K562 (cell line): Measurements from ENCODE around the gene LSM14B. TPM values are rescaled to one million over a fixed set of nuclear protein-coding genes. Genes with fewer than 3 reads are reported as not detected.

Experiments
- CREB1 ChIP-seq, 2 experiments: sonication (generic) in 1 of 2; formaldehyde crosslinking in 1 of 2; IDR thresholded peaks; 2 replicates each; pipeline versions ENCODE4 v1.6.1 to v1.8.0; 2012 to 2022; ENCODE audit warnings: inconsistent platforms in 1 of 2, mild to moderate bottlenecking in 1 of 2, missing genetic modification reagents in 1 of 2, moderate library complexity in 1 of 2
- CREM ChIP-seq: IDR thresholded peaks from 2 replicates; pipeline ENCODE4 v1.6.1; 2014; ENCODE audit warnings: antibody characterized with exemption, low read depth
- PURB ChIP-seq: sonication (generic); formaldehyde crosslinking; IDR thresholded peaks from 2 replicates; pipeline ENCODE4 v1.9.0; 2021; ENCODE audit warnings: low read depth, mild to moderate bottlenecking, missing genetic modification reagents
- SLC30A9 ChIP-seq: fragments of 250-450 bp; sonication (Bioruptor Pico); IDR thresholded peaks from 2 replicates; pipeline ENCODE4 v1.8.0; 2022; ENCODE audit warnings: mild to moderate bottlenecking, moderate library complexity
- SMC3 ChIP-seq: conservative IDR thresholded peaks from 2 replicates; pipeline ENCODE4 v1.6.1; 2011; ENCODE audit warnings: low read depth, low read length, improper control_type of control experiment; ENCODE audit not compliant: insufficient read depth
- ZNF398 ChIP-seq: fragments of 250-450 bp; sonication (Bioruptor Pico); IDR thresholded peaks from 2 replicates; pipeline ENCODE4 v1.8.0; 2021; ENCODE audit warnings: moderate library complexity, mild to moderate bottlenecking, inconsistent platforms
- polyA plus RNA-seq, 8 experiments: library from polyadenylated mRNA; depleted of rRNA in 4 of 8; stranded (reverse) in 5 of 8; unstranded in 3 of 8; fragments of >200 nt; fragmentation: Nextera tagmentation in 2 of 8; fragmentation: Illumina TruSeq in 1 of 8; extraction: Ambion mirVana in 2 of 8; extraction: Trizol in 1 of 8; gene quantifications; 2 replicates each; pipeline versions ENCODE4 v1.2.1 to v1.2.3, GENCODE V29; 2011 to 2014; ENCODE audit warnings: inconsistent platforms in 1 of 8, missing spikeins in 1 of 8
- total RNA-seq, 7 experiments: library from RNA; depleted of rRNA in 6 of 7; stranded (reverse); fragments of >200 nt in 6 of 7; fragmentation: Illumina TruSeq in 2 of 7; extraction: Trizol in 2 of 7; gene quantifications; 2 replicates each; pipeline versions ENCODE4 v1.2.1 to v1.2.3, GENCODE V29; 2011 to 2021; ENCODE audit warnings: low replicate concordance in 1 of 7
- TF ChIP-seq, protein P1 (sequence below): sonication (generic); formaldehyde crosslinking; IDR thresholded peaks from 2 replicates; pipeline ENCODE4 v1.8.1; 2023; ENCODE audit warnings: mild to moderate bottlenecking, missing genetic modification reagents

Gene LSM14B
- total and polyA plus RNA-seq, 9 of the 15 experiments (the other 6 are each of a cell fraction or from before 2014, with no cell fraction given): 0.66 to 36.0 (median 20.2) TPM

GRCh38 chr20:62160253-62160652 is 38.0 kb downstream of the LSM14B start (continued):
- TF ChIP-seq ZNF398 (CRISPR knock-in tag): no peak
- TF ChIP-seq CREB1 (IDR thresholded peaks at IDR 0.05): no peak
- no peak for TF ChIP-seq CREB1 (CRISPR knock-in tag; IDR thresholded peaks at IDR 0.05)
- no peak for TF ChIP-seq PURB
- no peak for TF ChIP-seq SLC30A9
- no peak for TF ChIP-seq SMC3
- TF ChIP-seq, protein P1, sequence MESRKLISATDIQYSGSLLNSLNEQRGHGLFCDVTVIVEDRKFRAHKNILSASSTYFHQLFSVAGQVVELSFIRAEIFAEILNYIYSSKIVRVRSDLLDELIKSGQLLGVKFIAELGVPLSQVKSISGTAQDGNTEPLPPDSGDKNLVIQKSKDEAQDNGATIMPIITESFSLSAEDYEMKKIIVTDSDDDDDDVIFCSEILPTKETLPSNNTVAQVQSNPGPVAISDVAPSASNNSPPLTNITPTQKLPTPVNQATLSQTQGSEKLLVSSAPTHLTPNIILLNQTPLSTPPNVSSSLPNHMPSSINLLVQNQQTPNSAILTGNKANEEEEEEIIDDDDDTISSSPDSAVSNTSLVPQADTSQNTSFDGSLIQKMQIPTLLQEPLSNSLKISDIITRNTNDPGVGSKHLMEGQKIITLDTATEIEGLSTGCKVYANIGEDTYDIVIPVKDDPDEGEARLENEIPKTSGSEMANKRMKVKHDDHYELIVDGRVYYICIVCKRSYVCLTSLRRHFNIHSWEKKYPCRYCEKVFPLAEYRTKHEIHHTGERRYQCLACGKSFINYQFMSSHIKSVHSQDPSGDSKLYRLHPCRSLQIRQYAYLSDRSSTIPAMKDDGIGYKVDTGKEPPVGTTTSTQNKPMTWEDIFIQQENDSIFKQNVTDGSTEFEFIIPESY (CRISPR knock-in tag): no peak
- TF ChIP-seq CREM: no peak
